Activated CD8-positive, alpha-beta T cell treated with anti-CD3 and anti-CD28 coated beads for 36 hours (primary cell): ENCODE data around the gene INPP5K. TPM values are rescaled to one million over a fixed set of nuclear protein-coding genes. Genes with fewer than 3 reads are reported as not detected.

Experiments
- total RNA-seq, 2 experiments: library from RNA; stranded (reverse); gene quantifications; one replicate each; pipeline ENCODE4 v1.2.3, GENCODE V29; 2021

The INPP5K gene
- total RNA-seq, 2 experiments from 2014 or later: 16.5 to 16.7 TPM

Other genes starting within 250 kb of the INPP5K start
- not detected for gene BHLHA9, start 246.2 kb downstream of the INPP5K start, total RNA-seq
- gene TRARG1, start 236.9 kb downstream of the INPP5K start, total RNA-seq: not detected
- gene YWHAE, start 116.4 kb downstream of the INPP5K start, total RNA-seq: 100 to 1,000 TPM; 425 to 440 TPM
- 10 to 100 TPM; 12.1 to 12.9 TPM for gene CRK, start 60.4 kb downstream of the INPP5K start, total RNA-seq
- 10 to 100 TPM; 12.6 to 16.8 TPM for gene MYO1C, start 23.9 kb downstream of the INPP5K start, total RNA-seq
- gene PITPNA, start 46.2 kb upstream of the INPP5K start, total RNA-seq: 10 to 100 TPM; 31.7 to 34.4 TPM
- gene SLC43A2, start 112.2 kb upstream of the INPP5K start, total RNA-seq: 1 to 10 TPM; 5.6 to 5.7 TPM
- 1 to 10 TPM; 3.2 to 4.1 TPM for gene SCARF1, start 129.1 kb upstream of the INPP5K start, total RNA-seq
- 1 to 10 TPM; 5.3 to 6.1 TPM for gene RILP, start 133.3 kb upstream of the INPP5K start, total RNA-seq
- 100 to 1,000 TPM; 370 to 428 TPM for gene PRPF8, start 168.3 kb upstream of the INPP5K start, total RNA-seq
- gene TLCD2, start 193.8 kb upstream of the INPP5K start, total RNA-seq: under 1 TPM; 0.07 to 0.09 TPM
- gene WDR81, start 208.1 kb upstream of the INPP5K start, total RNA-seq: 1 to 10 TPM; 7.0 to 8.0 TPM
- gene SERPINF2, start 226.3 kb upstream of the INPP5K start, total RNA-seq: under 1 TPM; 0.11 to 0.18 TPM
- gene SERPINF1, start 245.4 kb upstream of the INPP5K start, total RNA-seq: 1 to 10 TPM; 6.8 to 6.9 TPM